Neural cell (in vitro differentiated cells): Measurements from ENCODE around the gene MYBPC3. TPM values are rescaled to one million over a fixed set of nuclear protein-coding genes. Genes with fewer than 3 reads are reported as not detected.

ENCODE experiments used
- H2AFZ ChIP-seq: fragments of 200-600, 300-800 bp; sonication (generic), shearing (Covaris generic); 2 replicates; pipeline ENCODE4 v1.6.0; 2014; ENCODE audit warnings: low read depth, mild to moderate bottlenecking, antibody characterized with exemption, low read length, moderate library complexity
- H3F3A ChIP-seq: fragments of 200-600 bp; shearing (Covaris generic); 2 replicates; pipeline ENCODE4 v1.6.1; 2016; ENCODE audit warnings: mild to moderate bottlenecking, moderate library complexity, mixed read lengths, antibody characterized with exemption, low read length; ENCODE audit not compliant: insufficient read depth, poor library complexity, severe bottlenecking
- H3K27ac ChIP-seq: fragments of 200-600, 300-800 bp; sonication (generic), shearing (Covaris generic); 2 replicates; pipeline ENCODE4 v1.5.1; 2014; ENCODE audit warnings: mild to moderate bottlenecking, low read length, moderate library complexity
- H3K27me3 ChIP-seq: fragments of 300-800, 200-600 bp; sonication (generic), shearing (Covaris generic); 2 replicates; pipeline ENCODE4 v1.6.0; 2014; ENCODE audit warnings: mild to moderate bottlenecking, low read depth, low read length, moderate library complexity; ENCODE audit not compliant: insufficient read depth
- H3K36me3 ChIP-seq: fragments of 300-800, 200-600 bp; sonication (generic), shearing (Covaris generic); 2 replicates; pipeline ENCODE4 v1.5.1; 2014; ENCODE audit warnings: mild to moderate bottlenecking, antibody characterized with exemption, low read length, moderate library complexity; ENCODE audit not compliant: insufficient read depth
- H3K4me2 ChIP-seq: fragments of 300-800, 200-600 bp; sonication (generic), shearing (Covaris generic); 2 replicates; pipeline ENCODE4 v1.6.0; 2014; ENCODE audit warnings: mild to moderate bottlenecking, low read length
- H3K4me3 ChIP-seq: fragments of 300-800, 200-600 bp; sonication (generic), shearing (Covaris generic); 2 replicates; pipeline ENCODE4 v1.5.1; 2014; ENCODE audit warnings: mild to moderate bottlenecking, low read length, moderate library complexity
- H3K79me2 ChIP-seq: fragments of 200-600 bp; shearing (Covaris generic); replicated peaks from 2 replicates; pipeline ENCODE4 v1.6.0; 2014; ENCODE audit warnings: mild to moderate bottlenecking, low read length, moderate library complexity; ENCODE audit not compliant: insufficient read depth
- H3K9ac ChIP-seq: fragments of 300-800, 200-600 bp; sonication (generic), shearing (Covaris generic); 2 replicates; pipeline ENCODE4 v1.6.1; 2016; ENCODE audit warnings: mild to moderate bottlenecking, low read length, mixed read lengths
- H3K9me2 ChIP-seq: fragments of 200-600 bp; shearing (Covaris generic); 2 replicates; pipeline ENCODE4 v1.6.1; 2016; ENCODE audit warnings: mild to moderate bottlenecking, low read length, mixed read lengths; ENCODE audit not compliant: insufficient read depth
- H3K9me3 ChIP-seq: fragments of 200-600, 300-800 bp; sonication (generic), shearing (Covaris generic); 2 replicates; pipeline ENCODE4 v1.6.1; 2016; ENCODE audit warnings: mild to moderate bottlenecking, mixed run types, low read length, moderate library complexity, mixed read lengths
- H4K20me1 ChIP-seq: fragments of 200-600 bp; shearing (Covaris generic); 2 replicates; pipeline ENCODE4 v1.6.1; 2016; ENCODE audit warnings: mild to moderate bottlenecking, mixed run types; ENCODE audit not compliant: insufficient read depth
- EP300 ChIP-seq: fragments of 450-650 bp; conservative IDR thresholded peaks from 2 replicates; pipeline ENCODE4 v1.6.1; 2014; ENCODE audit warnings: antibody characterized with exemption, mild to moderate bottlenecking, moderate library complexity; ENCODE audit not compliant: poor library complexity, severe bottlenecking
- EZH2 ChIP-seq: fragments of 200-600, 300-800 bp; shearing (Covaris generic), sonication (generic); IDR thresholded peaks from 2 replicates; pipeline ENCODE4 v1.6.1; 2014; ENCODE audit warnings: antibody characterized with exemption, low read length, borderline replicate concordance, mild to moderate bottlenecking; ENCODE audit not compliant: insufficient read depth, poor library complexity, severe bottlenecking
- RAD21 ChIP-seq: fragments of 450-650 bp; conservative IDR thresholded peaks from 2 replicates; pipeline ENCODE4 v1.6.1; 2014; ENCODE audit warnings: antibody characterized with exemption, mild to moderate bottlenecking, moderate library complexity
- SMC3 ChIP-seq: fragments of 450-650 bp; conservative IDR thresholded peaks from 2 replicates; pipeline ENCODE4 v1.6.1; 2014; ENCODE audit warnings: antibody characterized with exemption, mild to moderate bottlenecking, moderate library complexity; ENCODE audit not compliant: poor library complexity
- TAF1 ChIP-seq: IDR thresholded peaks from 2 replicates; pipeline ENCODE4 v1.6.1; 2012; ENCODE audit warnings: low read depth
- polyA plus RNA-seq: library from polyadenylated mRNA; depleted of rRNA; stranded (reverse); fragments of >200 nt; gene quantifications from 2 replicates; pipeline ENCODE4 v1.2.3, GENCODE V29; 2014
- TF ChIP-seq, protein P1 (sequence below): IDR thresholded peaks from 2 replicates; pipeline ENCODE4 v1.6.1; 2012; ENCODE audit warnings: borderline replicate concordance
- TF ChIP-seq, protein P2 (sequence below): fragments of 450-650 bp; IDR thresholded peaks from 2 replicates; pipeline ENCODE4 v1.5.1; 2014; ENCODE audit warnings: antibody characterized with exemption, mild to moderate bottlenecking, moderate library complexity; ENCODE audit not compliant: poor library complexity, severe bottlenecking

The MYBPC3 gene
- polyA plus RNA-seq, 1 donor from 2014 or later = not detected

DNA sequence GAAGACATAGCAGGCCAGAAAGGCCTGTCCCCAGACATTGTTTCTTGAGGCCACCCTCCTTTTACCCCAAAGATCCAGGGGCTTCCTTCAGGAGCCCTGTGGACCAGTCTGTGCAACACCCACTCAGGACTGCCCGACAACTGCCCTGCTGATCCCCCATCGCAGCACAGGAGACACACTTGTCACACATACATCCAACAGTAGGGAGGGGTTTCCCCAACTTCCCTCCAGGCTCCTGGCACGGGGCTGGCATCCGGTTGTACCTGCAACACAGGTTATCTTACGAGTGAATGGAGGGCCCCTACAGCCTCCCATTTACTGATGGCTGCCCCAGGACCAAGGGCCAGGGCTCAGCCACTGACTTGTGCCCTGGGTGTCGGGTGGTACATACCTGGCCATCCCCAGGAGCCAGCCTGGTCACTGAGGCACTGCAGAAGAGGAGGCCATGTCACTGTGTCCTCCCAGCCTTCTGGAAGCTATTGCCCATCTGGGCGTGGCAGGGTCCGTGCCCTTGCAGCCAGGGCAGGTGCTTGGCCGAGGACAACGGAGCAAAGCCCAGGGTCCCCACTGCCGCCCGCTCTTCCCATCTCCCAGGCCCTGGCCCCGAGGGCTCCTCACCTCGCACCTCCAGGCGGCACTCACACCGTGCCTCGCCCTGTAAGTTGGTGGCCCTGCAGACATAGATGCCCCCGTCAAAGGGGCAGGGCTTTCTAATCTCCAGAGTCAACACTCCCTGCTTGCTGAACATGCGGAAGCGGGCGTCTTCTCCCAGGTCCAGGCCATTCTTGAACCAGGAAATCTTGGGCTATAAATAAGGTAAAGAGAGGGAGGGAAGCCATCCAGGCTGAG is 20.8 kb downstream of the MYBPC3 start:
- no peaks in the 10 kb centered on the region for H3K27me3 ChIP-seq
- no peaks in the 10 kb centered on the region for H3K9me2 ChIP-seq
- H3F3A ChIP-seq = no peaks in the 10 kb centered on the region
- H3K4me3 ChIP-seq = no peak overlapping the region
- no peaks in the 10 kb centered on the region for H3K79me2 ChIP-seq
- H3K9me3 ChIP-seq = no peaks in the 10 kb centered on the region
- TF ChIP-seq SMC3 (no peak), EP300 (no peak), RAD21 (no peak), TAF1 (no peak)
- TF ChIP-seq, protein P1, sequence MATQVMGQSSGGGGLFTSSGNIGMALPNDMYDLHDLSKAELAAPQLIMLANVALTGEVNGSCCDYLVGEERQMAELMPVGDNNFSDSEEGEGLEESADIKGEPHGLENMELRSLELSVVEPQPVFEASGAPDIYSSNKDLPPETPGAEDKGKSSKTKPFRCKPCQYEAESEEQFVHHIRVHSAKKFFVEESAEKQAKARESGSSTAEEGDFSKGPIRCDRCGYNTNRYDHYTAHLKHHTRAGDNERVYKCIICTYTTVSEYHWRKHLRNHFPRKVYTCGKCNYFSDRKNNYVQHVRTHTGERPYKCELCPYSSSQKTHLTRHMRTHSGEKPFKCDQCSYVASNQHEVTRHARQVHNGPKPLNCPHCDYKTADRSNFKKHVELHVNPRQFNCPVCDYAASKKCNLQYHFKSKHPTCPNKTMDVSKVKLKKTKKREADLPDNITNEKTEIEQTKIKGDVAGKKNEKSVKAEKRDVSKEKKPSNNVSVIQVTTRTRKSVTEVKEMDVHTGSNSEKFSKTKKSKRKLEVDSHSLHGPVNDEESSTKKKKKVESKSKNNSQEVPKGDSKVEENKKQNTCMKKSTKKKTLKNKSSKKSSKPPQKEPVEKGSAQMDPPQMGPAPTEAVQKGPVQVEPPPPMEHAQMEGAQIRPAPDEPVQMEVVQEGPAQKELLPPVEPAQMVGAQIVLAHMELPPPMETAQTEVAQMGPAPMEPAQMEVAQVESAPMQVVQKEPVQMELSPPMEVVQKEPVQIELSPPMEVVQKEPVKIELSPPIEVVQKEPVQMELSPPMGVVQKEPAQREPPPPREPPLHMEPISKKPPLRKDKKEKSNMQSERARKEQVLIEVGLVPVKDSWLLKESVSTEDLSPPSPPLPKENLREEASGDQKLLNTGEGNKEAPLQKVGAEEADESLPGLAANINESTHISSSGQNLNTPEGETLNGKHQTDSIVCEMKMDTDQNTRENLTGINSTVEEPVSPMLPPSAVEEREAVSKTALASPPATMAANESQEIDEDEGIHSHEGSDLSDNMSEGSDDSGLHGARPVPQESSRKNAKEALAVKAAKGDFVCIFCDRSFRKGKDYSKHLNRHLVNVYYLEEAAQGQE = no peak
- TF ChIP-seq, protein P2, sequence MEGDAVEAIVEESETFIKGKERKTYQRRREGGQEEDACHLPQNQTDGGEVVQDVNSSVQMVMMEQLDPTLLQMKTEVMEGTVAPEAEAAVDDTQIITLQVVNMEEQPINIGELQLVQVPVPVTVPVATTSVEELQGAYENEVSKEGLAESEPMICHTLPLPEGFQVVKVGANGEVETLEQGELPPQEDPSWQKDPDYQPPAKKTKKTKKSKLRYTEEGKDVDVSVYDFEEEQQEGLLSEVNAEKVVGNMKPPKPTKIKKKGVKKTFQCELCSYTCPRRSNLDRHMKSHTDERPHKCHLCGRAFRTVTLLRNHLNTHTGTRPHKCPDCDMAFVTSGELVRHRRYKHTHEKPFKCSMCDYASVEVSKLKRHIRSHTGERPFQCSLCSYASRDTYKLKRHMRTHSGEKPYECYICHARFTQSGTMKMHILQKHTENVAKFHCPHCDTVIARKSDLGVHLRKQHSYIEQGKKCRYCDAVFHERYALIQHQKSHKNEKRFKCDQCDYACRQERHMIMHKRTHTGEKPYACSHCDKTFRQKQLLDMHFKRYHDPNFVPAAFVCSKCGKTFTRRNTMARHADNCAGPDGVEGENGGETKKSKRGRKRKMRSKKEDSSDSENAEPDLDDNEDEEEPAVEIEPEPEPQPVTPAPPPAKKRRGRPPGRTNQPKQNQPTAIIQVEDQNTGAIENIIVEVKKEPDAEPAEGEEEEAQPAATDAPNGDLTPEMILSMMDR = no peak
- no peak overlapping the region for H3K27ac ChIP-seq
- H4K20me1 ChIP-seq = no peaks in the 10 kb centered on the region
- H3K9ac ChIP-seq = no peak overlapping the region
- no peak overlapping the region for H2AFZ ChIP-seq
- no peaks in the 10 kb centered on the region for H3K36me3 ChIP-seq
- H3K4me2 ChIP-seq = no peak overlapping the region

DNA sequence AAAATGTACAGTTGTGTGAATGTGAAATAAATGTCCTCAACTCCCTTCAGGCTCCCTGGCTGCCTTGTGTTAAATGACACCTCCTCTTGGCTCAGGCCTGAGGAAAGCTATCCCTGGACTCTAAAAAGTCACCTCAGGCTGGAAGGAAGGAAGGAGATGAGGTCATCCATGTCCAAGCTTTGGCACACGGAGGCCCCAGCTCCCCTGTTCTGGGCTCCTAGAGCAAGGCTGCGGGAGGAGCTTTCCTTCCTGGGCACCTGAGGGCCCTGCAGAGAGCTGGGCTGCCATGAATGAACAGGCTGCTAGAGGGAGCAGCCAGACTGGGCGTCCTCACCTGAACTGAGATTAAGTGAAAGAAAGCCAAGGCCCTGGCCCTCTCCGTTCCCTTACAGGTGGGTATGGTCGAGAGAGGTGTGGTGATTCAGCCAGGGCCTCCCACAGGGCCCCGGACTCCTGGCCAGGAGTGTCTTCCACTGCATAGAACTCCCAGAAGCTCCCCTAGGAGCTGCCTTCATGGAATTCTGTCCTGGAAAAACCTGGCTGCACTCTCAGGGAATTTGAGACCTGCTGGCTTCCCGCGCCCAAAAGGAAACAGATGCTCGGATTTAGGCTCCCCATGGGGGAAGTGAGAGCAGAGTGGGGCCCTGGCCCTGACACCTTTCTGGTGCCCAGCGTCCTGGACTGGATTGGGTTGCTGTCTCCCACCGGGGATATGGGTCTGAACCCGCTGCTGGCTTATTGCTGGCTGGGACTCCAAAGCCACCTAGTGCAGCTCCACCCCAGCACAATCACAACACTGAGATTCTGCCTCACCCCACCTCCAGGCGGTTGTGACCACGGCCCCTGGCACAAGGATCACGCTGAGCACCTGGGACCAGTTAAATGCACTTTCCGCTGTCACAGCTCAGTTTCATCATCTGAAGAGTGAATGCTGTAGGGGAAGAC is 22.2 kb downstream of the MYBPC3 start:
- Histone ChIP-seq H3K9ac (no peak overlapping the region), H3K4me3 (no peak overlapping the region), H3K79me2 (no peaks in the 10 kb centered on the region), H3F3A (no peaks in the 10 kb centered on the region), H3K36me3 (no peaks in the 10 kb centered on the region), H3K9me3 (no peaks in the 10 kb centered on the region), H2AFZ (no peak overlapping the region), H3K4me2 (no peak overlapping the region), H3K27ac (no peak overlapping the region), H4K20me1 (no peaks in the 10 kb centered on the region), H3K27me3 (no peaks in the 10 kb centered on the region), H3K9me2 (no peaks in the 10 kb centered on the region)
- no peak for TF ChIP-seq EZH2
- TF ChIP-seq EP300 = no peak
- TF ChIP-seq, protein P2 = no peak
- no peak for TF ChIP-seq SMC3
- no peak for TF ChIP-seq RAD21
- TF ChIP-seq TAF1 = no peak
